Neutrophil (primary cell): ENCODE data around the gene CRB3.

ENCODE experiments used
- H3K27ac ChIP-seq: fragments of 200-600 bp; sonication (generic); 2 replicates; pipeline ENCODE4 v1.5.1; 2016; ENCODE audit warnings: mild to moderate bottlenecking, moderate library complexity
- H3K27me3 ChIP-seq: fragments of 200-600 bp; sonication (generic); 2 replicates; pipeline ENCODE4 v1.6.0; 2016; ENCODE audit warnings: mild to moderate bottlenecking
- H3K36me3 ChIP-seq: fragments of 200-600 bp; sonication (generic); 2 replicates; pipeline ENCODE4 v1.5.1; 2017
- H3K4me1 ChIP-seq, 2 experiments: fragments of 200-600 bp in 1 of 2; sonication (generic) in 1 of 2; 1 replicate in 1 of 2; 2 replicates in 1 of 2; pipeline versions ENCODE4 v1.5.1 to v1.6.1; 2013 to 2016; ENCODE audit warnings: low read depth in 1 of 2, low read length in 1 of 2, mild to moderate bottlenecking in 1 of 2, moderate library complexity in 1 of 2; ENCODE audit not compliant: control insufficient read depth in 1 of 2, insufficient read depth in 1 of 2
- H3K4me3 ChIP-seq, 2 experiments: fragments of 200-600 bp in 1 of 2; sonication (generic) in 1 of 2; 1 replicate in 1 of 2; 2 replicates in 1 of 2; pipeline ENCODE4 v1.5.1; 2013 to 2016; ENCODE audit warnings: low read depth in 1 of 2, low read length in 1 of 2, mild to moderate bottlenecking in 1 of 2, moderate library complexity in 1 of 2
- H3K9me3 ChIP-seq: fragments of 200-600 bp; sonication (generic); 2 replicates; pipeline ENCODE4 v1.5.1; 2016
- CTCF ChIP-seq: fragments of 200-600 bp; sonication (generic); IDR thresholded peaks from 2 replicates; pipeline ENCODE4 v1.5.1; 2016; ENCODE audit warnings: antibody characterized with exemption

The CRB3 gene

GRCh38 chr19:6510618-6511017 lies 46.5 kb downstream of the CRB3 start:
- no peaks in the 10 kb centered on the region for H3K27me3 ChIP-seq
- H3K4me3 ChIP-seq, result no peak overlapping the region
- H3K4me1 ChIP-seq, result no peaks in the 10 kb centered on the region
- no peak for TF ChIP-seq CTCF
- no peak overlapping the region for H3K27ac ChIP-seq
- H3K36me3 ChIP-seq, result no peaks in the 10 kb centered on the region
- no peaks in the 10 kb centered on the region for H3K9me3 ChIP-seq

- H3K27me3 ChIP-seq, result peaks cover 2% of the 10 kb centered on the region
- no peaks in the 10 kb centered on the region for H3K9me3 ChIP-seq
- H3K4me3 ChIP-seq, result no peak overlapping the region
- H3K4me1 ChIP-seq, result peaks cover 21% of the 10 kb centered on the region in 2 experiments
- H3K36me3 ChIP-seq, result no peaks in the 10 kb centered on the region
- H3K27ac ChIP-seq, result no peak overlapping the region
- TF ChIP-seq CTCF, result no peak
Measured at GRCh38 chr19:6514089-6514488, 50.0 kb downstream of the CRB3 start.

GRCh38 chr19:6514926-6515544 lies 51.0 kb downstream of the CRB3 start:
- H3K36me3 ChIP-seq, result no peaks in the 10 kb centered on the region
- H3K27me3 ChIP-seq, result peaks cover 11% of the 10 kb centered on the region
- H3K4me3 ChIP-seq, result no peak overlapping the region
- peaks cover 21% of the 10 kb centered on the region in 2 experiments for H3K4me1 ChIP-seq
- no peak for TF ChIP-seq CTCF
- no peak overlapping the region for H3K27ac ChIP-seq
- H3K9me3 ChIP-seq, result no peaks in the 10 kb centered on the region

GRCh38 chr19:6516018-6516658 lies 52.1 kb downstream of the CRB3 start:
- H3K36me3 ChIP-seq, result no peaks in the 10 kb centered on the region
- peak overlapping the region; percentile 70 to 80 for H3K4me3 ChIP-seq
- H3K27ac ChIP-seq, result peak overlapping the region; percentile 47
- H3K4me1 ChIP-seq, result peaks cover 21% of the 10 kb centered on the region in 2 experiments
- no peaks in the 10 kb centered on the region for H3K9me3 ChIP-seq
- TF ChIP-seq CTCF, result no peak
- peaks cover 16% of the 10 kb centered on the region for H3K27me3 ChIP-seq
